H1 (cell line): Measurements from ENCODE around the gene YBX2. TPM values are rescaled to one million over a fixed set of nuclear protein-coding genes. Genes with fewer than 3 reads are reported as not detected.

Experiments
- CTCF ChIA-PET: fragments of 300-600 bp; sonication (Branson Sonifier 250); formaldehyde crosslinking; loops from one replicate; lab custom pipeline; 2021; ENCODE audit not compliant: partially characterized antibody; lab: Charles Lee
- POLR2A ChIA-PET: fragments of 300-600 bp; sonication (Branson Sonifier 250); formaldehyde crosslinking; loops from one replicate; lab custom pipeline; 2021; ENCODE audit warnings: inconsistent platforms; ENCODE audit not compliant: partially characterized antibody; lab: Charles Lee
- DNase-seq, 2 experiments: peaks; one replicate each; pipeline versions ENCODE4 v3.0.0 to v3.0.0-alpha.2; 2010 to 2022; ENCODE audit warnings: low spot score in 2 of 2, low read depth in 1 of 2, mixed read lengths in 1 of 2
- FAIRE-seq: peaks from 2 replicates; lab custom pipeline; 2011; peaks lifted over from hg19 to GRCh38; lab: Jason Lieb, UNC
- H2AFZ ChIP-seq: 2 replicates; pipeline ENCODE4 v1.8.1; 2012; ENCODE audit warnings: low read length, inconsistent platforms
- H2AK5ac ChIP-seq: 2 replicates; pipeline ENCODE4 v1.6.1; 2013; ENCODE audit warnings: low read depth, low read length
- H2BK120ac ChIP-seq: replicated peaks from 2 replicates; pipeline ENCODE3; 2013; ENCODE audit warnings: low read depth, low read length, inconsistent platforms
- H2BK12ac ChIP-seq: 2 replicates; pipeline ENCODE4 v1.6.1; 2013; ENCODE audit warnings: low read depth, low read length
- H2BK15ac ChIP-seq: 2 replicates; pipeline ENCODE4 v1.6.1; 2013; ENCODE audit warnings: low read length
- H2BK20ac ChIP-seq: 2 replicates; pipeline ENCODE4 v1.6.1; 2013; ENCODE audit warnings: low read length
- H2BK5ac ChIP-seq: 2 replicates; pipeline ENCODE4 v1.6.1; 2013; ENCODE audit warnings: low read depth, low read length
- H3K14ac ChIP-seq: 2 replicates; pipeline ENCODE4 v1.6.1; 2013; ENCODE audit warnings: inconsistent platforms; ENCODE audit not compliant: insufficient read length
- H3K18ac ChIP-seq: 2 replicates; pipeline ENCODE4 v1.6.1; 2013; ENCODE audit warnings: low read length; ENCODE audit errors: extremely low read depth
- H3K23ac ChIP-seq: 2 replicates; pipeline ENCODE4 v1.6.1; 2013; ENCODE audit warnings: inconsistent platforms; ENCODE audit not compliant: insufficient read length
- H3K23me2 ChIP-seq: 2 replicates; pipeline ENCODE4 v1.6.1; 2013; ENCODE audit warnings: low read depth, low read length
- H3K27ac ChIP-seq: 2 replicates; pipeline ENCODE4 v1.6.1; 2011; ENCODE audit warnings: low read depth, low read length, inconsistent platforms
- H3K27me3 ChIP-seq, 4 experiments: replicated peaks in 1 of 4; 1 replicate in 1 of 4; 2 replicates in 3 of 4; pipeline versions ENCODE4 v1.6.1 to v1.8.1; 2011 to 2013; ENCODE audit warnings: low read length in 3 of 4, mild to moderate bottlenecking in 3 of 4, inconsistent platforms in 2 of 4, mixed read lengths in 2 of 4, moderate library complexity in 1 of 4; ENCODE audit not compliant: control insufficient read depth in 3 of 4, insufficient read depth in 3 of 4; ENCODE audit errors: extremely low read depth in 1 of 4
- H3K36me3 ChIP-seq, 4 experiments: 2 replicates each; pipeline versions ENCODE4 v1.6.1 to v1.8.1; 2011 to 2013; ENCODE audit warnings: mild to moderate bottlenecking in 4 of 4, low read length in 3 of 4, moderate library complexity in 2 of 4, control low read depth in 1 of 4, inconsistent platforms in 1 of 4; ENCODE audit not compliant: insufficient read depth in 4 of 4, control insufficient read depth in 2 of 4
- H3K4ac ChIP-seq: replicated peaks from 2 replicates; pipeline ENCODE3; 2013; ENCODE audit warnings: low read length, low read depth, mixed read lengths, inconsistent platforms; ENCODE audit not compliant: insufficient read length
- H3K4me1 ChIP-seq, 4 experiments: replicated peaks in 1 of 4; 1 replicate in 1 of 4; 2 replicates in 3 of 4; pipeline versions ENCODE4 v1.6.1 to v1.8.1; 2011 to 2013; ENCODE audit warnings: low read length in 3 of 4, inconsistent platforms in 2 of 4, mixed read lengths in 1 of 4; ENCODE audit not compliant: insufficient read depth in 4 of 4, control insufficient read depth in 3 of 4
- H3K4me2 ChIP-seq, 2 experiments: 2 replicates each; pipeline versions ENCODE4 v1.6.1 to v1.8.1; 2011 to 2013; ENCODE audit warnings: low read depth in 2 of 2, low read length in 2 of 2, control low read depth in 1 of 2, inconsistent platforms in 1 of 2, mild to moderate bottlenecking in 1 of 2; ENCODE audit not compliant: insufficient read depth in 1 of 2
- H3K4me3 ChIP-seq, 4 experiments: fragments of 200-600, 300-600 bp in 1 of 4; sonication (generic), shearing (Covaris generic), sonication (Bioruptor Twin) in 1 of 4; 2 replicates each; pipeline versions ENCODE4 v1.5.1 to v1.8.1; 2011 to 2016; ENCODE audit warnings: low read length in 4 of 4, low read depth in 3 of 4, control low read depth in 2 of 4, inconsistent platforms in 2 of 4, mild to moderate bottlenecking in 2 of 4, mixed read lengths in 1 of 4, moderate library complexity in 1 of 4; ENCODE audit not compliant: insufficient read depth in 2 of 4; ENCODE audit errors: extremely low read depth in 1 of 4
- H3K56ac ChIP-seq: replicated peaks from 2 replicates; pipeline ENCODE3; 2013; ENCODE audit warnings: low read depth, mild to moderate bottlenecking, mixed read lengths, low read length, inconsistent platforms; ENCODE audit not compliant: insufficient read length
- H3K79me1 ChIP-seq: 2 replicates; pipeline ENCODE4 v1.6.1; 2013; ENCODE audit warnings: low read depth, low read length, control low read depth
- H3K79me2 ChIP-seq, 2 experiments: 2 replicates each; pipeline versions ENCODE4 v1.6.1 to v1.8.1; 2012 to 2013; ENCODE audit warnings: low read length in 2 of 2, mild to moderate bottlenecking in 2 of 2, inconsistent platforms in 1 of 2; ENCODE audit not compliant: insufficient read depth in 2 of 2, control insufficient read depth in 1 of 2
- H3K9ac ChIP-seq, 4 experiments: replicated peaks in 1 of 4; 1 replicate in 1 of 4; 2 replicates in 3 of 4; pipeline versions ENCODE4 v1.6.1 to v1.8.1; 2011 to 2013; ENCODE audit warnings: low read depth in 3 of 4, low read length in 3 of 4, control low read depth in 2 of 4, mild to moderate bottlenecking in 2 of 4, moderate library complexity in 2 of 4, inconsistent platforms in 1 of 4; ENCODE audit errors: extremely low read depth in 1 of 4
- H3K9me3 ChIP-seq, 2 experiments: 2 replicates each; pipeline versions ENCODE4 v1.6.1 to v1.8.1; 2012 to 2013; ENCODE audit warnings: mild to moderate bottlenecking in 2 of 2, moderate library complexity in 2 of 2, control low read depth in 1 of 2, inconsistent platforms in 1 of 2, low read depth in 1 of 2, low read length in 1 of 2, mixed read lengths in 1 of 2; ENCODE audit not compliant: insufficient read depth in 2 of 2
- H4K20me1 ChIP-seq, 2 experiments: replicated peaks in 1 of 2; 2 replicates each; pipeline versions ENCODE3 to v1.8.1; 2011 to 2013; ENCODE audit warnings: inconsistent platforms in 2 of 2, low read length in 2 of 2, mild to moderate bottlenecking in 1 of 2; ENCODE audit not compliant: insufficient read depth in 2 of 2, control insufficient read depth in 1 of 2
- H4K5ac ChIP-seq: 2 replicates; pipeline ENCODE4 v1.6.1; 2013; ENCODE audit warnings: low read length, low read depth, mixed read lengths, inconsistent platforms; ENCODE audit not compliant: insufficient read length
- H4K8ac ChIP-seq: 2 replicates; pipeline ENCODE4 v1.8.0; 2013; ENCODE audit warnings: mild to moderate bottlenecking, moderate library complexity, low read length, inconsistent platforms; ENCODE audit not compliant: insufficient read depth; ENCODE audit errors: extremely low read depth
- H4K91ac ChIP-seq: replicated peaks from 2 replicates; pipeline ENCODE3; 2013; ENCODE audit warnings: low read length, mixed read lengths, inconsistent platforms; ENCODE audit not compliant: insufficient read length
- POLR2A ChIP-seq, 2 experiments: IDR thresholded peaks; 1 replicate in 1 of 2; 2 replicates in 1 of 2; pipeline ENCODE4 v1.6.1; 2011; ENCODE audit warnings: low read depth in 2 of 2, low read length in 2 of 2, mild to moderate bottlenecking in 2 of 2; ENCODE audit errors: control extremely low read depth in 1 of 2
- RFX5 ChIP-seq: IDR thresholded peaks from 2 replicates; pipeline ENCODE4 v1.6.1; 2011; ENCODE audit warnings: low read depth, low read length, improper control_type of control experiment, borderline replicate concordance
- WGBS, 2 experiments: shearing (Covaris generic) in 1 of 2; methylation state at CpG; one replicate each; pipeline versions ENCODE4 v1.1.6 to v1.1.7; 2013 to 2015; ENCODE audit warnings: low lambda C conversion rate in 2 of 2, mixed read lengths in 2 of 2, inconsistent platforms in 1 of 2, low coverage in 1 of 2, missing lambda C conversion rate in 1 of 2; ENCODE audit not compliant: insufficient replicate concordance in 2 of 2, insufficient coverage in 1 of 2, insufficient read length in 1 of 2; ENCODE audit errors: extremely low coverage in 1 of 2, missing lambda C conversion rate in 1 of 2; 5-methylcytosine and 5-hydroxymethylcytosine counted together
- polyA plus RNA-seq, 7 experiments: library from polyadenylated mRNA; depleted of rRNA in 3 of 7; stranded (reverse) in 5 of 7; unstranded in 2 of 7; fragments of >200 nt in 5 of 7; fragments of 200-250 nt in 2 of 7; gene quantifications; 1 replicate in 5 of 7; 2 replicates in 1 of 7; 4 replicates in 1 of 7; pipeline versions ENCODE4 v1.2.1 to v1.2.3, GENCODE V29; 2011 to 2013; ENCODE audit warnings: missing spikeins in 2 of 7, mixed read lengths in 2 of 7
- total RNA-seq: library from RNA; stranded (reverse); fragmentation: NEBNext Ultra II Directional; extraction: Animal tissue kit (Norgen Biotek cat#: 25700); gene quantifications from 2 replicates; pipeline ENCODE4 v1.2.1, GENCODE V29; 2021

The YBX2 gene
- total and polyA plus RNA-seq, 2 of the 8 experiments (the other 6 are each of a cell fraction or from before 2014, with no cell fraction given): 19.2 to 30.5 TPM

DNA sequence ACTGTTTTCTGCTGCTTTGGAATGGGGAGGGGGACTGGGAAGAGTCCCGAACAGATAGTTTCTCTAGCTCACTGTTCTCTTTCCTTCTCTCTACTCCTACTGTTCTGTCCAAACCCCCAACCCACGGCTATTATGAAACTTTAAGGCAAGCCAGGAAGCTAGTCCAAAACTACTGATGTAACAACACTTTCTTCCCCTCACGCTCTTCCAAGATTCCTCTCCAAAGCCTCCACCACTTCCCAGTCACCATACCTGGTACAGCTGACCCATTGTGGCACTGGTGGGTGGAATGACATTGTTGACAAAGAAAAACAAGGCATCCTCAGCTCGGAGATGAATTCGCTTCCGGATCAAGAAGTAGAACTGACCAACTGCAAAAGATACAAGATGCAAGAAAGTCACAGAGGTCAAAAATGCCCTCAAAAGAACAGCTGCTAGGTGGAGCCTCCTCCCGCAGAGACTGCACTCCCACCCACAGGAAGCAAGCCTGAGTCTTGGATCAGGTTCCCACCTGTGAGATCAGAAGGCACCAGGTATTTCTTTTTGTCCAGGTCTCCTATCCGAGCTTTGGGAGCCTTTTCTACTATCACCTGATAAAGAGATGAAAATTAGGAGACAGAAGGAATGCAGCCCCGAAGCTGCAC, 53.2 kb downstream of the YBX2 start:
- no peak overlapping the region for H3K56ac ChIP-seq
- no peak overlapping the region for H4K5ac ChIP-seq
- H3K4ac ChIP-seq: no peak overlapping the region
- H4K20me1 ChIP-seq: peaks cover 8 to 10% of the 10 kb centered on the region in 2 experiments
- peaks cover 0 to 42% of the 10 kb centered on the region in 2 experiments; a peak in 2 of 4 replicates for H3K79me2 ChIP-seq
- H4K91ac ChIP-seq: no peak overlapping the region
- FAIRE-seq: no peak
- no peak overlapping the region for H2BK20ac ChIP-seq
- no peak overlapping the region for H2AK5ac ChIP-seq
- peak overlapping the region; percentile 83 to 94 (median 89) for H3K9ac ChIP-seq
- no peak overlapping the region for H2AFZ ChIP-seq
- TF ChIP-seq RFX5 (no peak), POLR2A (IDR thresholded peaks at IDR 0.05; ENCODE audit: control extremely low read depth in 1 of 2, low read depth in 2 of 2, low read length in 2 of 2) (0 out of 3 replicates have a peak, but pooled peaks of 1 of the 2 experiments have one; percentile 64)
- ChIA-PET CTCF (interaction anchor here (0.8 to 4.1 kb wide), 11 partner anchors 9 to 214 kb away, joined by 3 to 27 read pairs (median 4); partner anchors contain the start of genes ACADVL and SLC2A4), POLR2A (interaction anchor here (0.8 to 19.7 kb wide), 16 partner anchors 7 to 338 kb away, joined by 3 to 386 read pairs (median 8); partner anchors contain the start of genes ACADVL, CD68, CLDN7 and CTDNEP1)
- H3K79me1 ChIP-seq: peaks cover 8% of the 10 kb centered on the region
- no peak overlapping the region for H3K23ac ChIP-seq
- H2BK15ac ChIP-seq: 0 out of 2 replicates have a peak overlapping the region, but pooled peaks have one; percentile 5
- H3K27ac ChIP-seq: peak overlapping the region; percentile 86
- peak overlapping the region; percentile 92 to 93 for H3K4me2 ChIP-seq
- H3K14ac ChIP-seq: no peak overlapping the region
- no peak overlapping the region for H2BK120ac ChIP-seq
- peaks cover 8 to 43% (median 27%) of the 10 kb centered on the region in 4 experiments; a peak in 7 of 8 replicates for H3K36me3 ChIP-seq
- H3K23me2 ChIP-seq: peaks cover 18% of the 10 kb centered on the region
- WGBS, 2 experiments: 64% methylated on average over 9 of the region's 9 CpGs; no CpG with 5 or more reads in 1 of the 2 experiments
- no peak overlapping the region for H4K8ac ChIP-seq
- no peaks in the 10 kb centered on the region for H3K27me3 ChIP-seq
- no peak overlapping the region for H2BK12ac ChIP-seq
- no peak overlapping the region for H3K18ac ChIP-seq
- H3K4me3 ChIP-seq: peak overlapping the region; percentile 73 to 90 (median 84)
- peaks cover 5 to 20% (median 11%) of the 10 kb centered on the region in 4 experiments; a peak in 6 of 7 replicates for H3K4me1 ChIP-seq
- no peak for DNase-seq
- H3K9me3 ChIP-seq: no peaks in the 10 kb centered on the region
- H2BK5ac ChIP-seq: peak overlapping the region; percentile 28; the same call in 1 of the 2 replicates
